Cerebellar cortex (tissue), 1 donor: ENCODE data around the gene APH1B.
"Not testable (repeated sequence)": the region's sequence is repeated elsewhere in the genome, so short reads cannot be mapped to it uniquely, and the experiment has no call there.

Experiments
- DNase-seq: peaks from one replicate; pipeline ENCODE4 v3.0.0-alpha.2; 2015; ENCODE audit warnings: low spot score

Gene APH1B

GRCh38 chr15:63332367-63333124 is 55.1 kb downstream of the APH1B start:
- no peak for DNase-seq

GRCh38 chr15:63334821-63335220 is 57.4 kb downstream of the APH1B start:
- DNase-seq = no peak

- peak; percentile 88 for DNase-seq
Measured at GRCh38 chr15:63335543-63336240, 58.3 kb downstream of the APH1B start.

DNA sequence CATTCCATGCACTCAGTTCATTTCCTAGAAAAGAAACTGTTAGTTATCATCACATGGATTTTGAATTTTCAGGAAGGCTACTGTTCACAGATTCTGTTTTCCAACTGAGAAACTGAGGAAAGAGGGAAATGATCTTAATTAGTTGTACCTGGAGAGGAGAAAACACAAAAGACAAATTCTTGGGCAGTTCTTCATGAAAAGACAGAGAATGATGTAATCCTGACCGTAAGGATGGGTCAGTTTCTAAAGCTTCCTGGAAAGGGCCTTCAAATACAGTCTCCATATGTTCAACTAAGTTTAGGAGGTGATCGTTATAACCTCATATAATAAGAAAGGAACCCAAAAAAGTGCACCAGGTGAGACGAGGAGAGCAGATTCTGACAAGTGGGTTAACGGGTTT is 59.6 kb downstream of the APH1B start:
- no peak for DNase-seq

GRCh38 chr15:63338170-63338569 is 60.8 kb downstream of the APH1B start:
- DNase-seq = no peak

DNA sequence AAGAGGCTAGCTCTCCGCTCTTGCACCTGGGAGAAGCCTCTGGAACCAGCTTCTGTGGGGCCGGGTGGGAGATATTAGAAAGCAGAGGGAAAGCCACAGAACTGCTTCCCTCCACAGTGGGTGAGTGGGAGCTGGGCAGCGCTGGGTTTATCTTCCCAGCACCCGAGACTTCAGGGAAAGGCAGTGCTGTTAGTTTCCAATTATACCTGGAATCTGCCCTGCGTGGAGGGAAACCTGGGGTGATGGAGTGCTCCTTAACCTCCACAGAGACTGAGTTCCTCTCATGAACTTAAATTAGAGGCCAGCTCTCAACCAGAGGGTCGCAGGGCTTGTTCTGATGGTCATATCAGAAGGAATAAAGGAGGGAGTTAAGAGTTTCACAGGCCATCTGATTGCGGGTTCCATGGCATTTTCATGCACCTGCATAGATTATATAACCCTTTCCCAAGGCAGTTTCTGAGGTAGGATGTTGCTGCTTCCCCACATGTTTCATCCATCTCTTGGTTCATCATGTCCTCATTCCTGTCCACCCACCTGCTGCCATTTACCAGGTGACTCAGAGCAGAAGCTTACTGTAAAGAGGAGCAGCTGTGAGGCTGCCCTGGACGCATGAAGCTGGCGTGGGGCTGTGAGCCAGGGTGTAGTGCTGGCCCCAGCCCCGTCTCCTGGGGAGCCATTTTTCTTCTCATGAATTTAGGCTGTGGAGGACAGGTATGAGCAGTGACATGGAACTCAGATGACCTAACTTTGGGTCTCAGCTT is 61.8 kb downstream of the APH1B start:
- no peak for DNase-seq

GRCh38 chr15:63339836-63340235 is 62.4 kb downstream of the APH1B start:
- DNase-seq = no peak

GRCh38 chr15:63340353-63340752 is 62.9 kb downstream of the APH1B start:
- no peak for DNase-seq

GRCh38 chr15:63340878-63341277 is 63.5 kb downstream of the APH1B start:
- no peak for DNase-seq

DNA sequence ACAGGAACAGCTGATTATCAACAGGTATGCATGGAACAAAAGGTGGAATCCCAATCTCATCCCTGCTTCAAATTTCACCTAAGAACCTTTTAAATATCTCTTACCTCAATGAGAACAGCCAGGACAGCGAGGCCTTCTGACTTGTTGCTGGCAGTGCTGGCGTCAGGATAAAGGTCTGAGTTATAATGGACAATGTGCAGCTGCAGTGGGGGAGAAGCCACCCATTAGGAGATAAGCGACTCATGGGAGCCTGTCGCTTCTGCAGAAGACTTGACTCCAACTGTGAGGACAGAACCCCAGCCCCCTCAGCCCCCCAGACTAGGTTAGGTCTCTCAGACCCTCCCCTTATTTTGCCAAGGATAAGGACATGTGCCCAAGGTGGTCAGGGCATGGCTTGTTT is 64.5 kb downstream of the APH1B start:
- DNase-seq = no peak

- not testable (repeated sequence) for DNase-seq
Measured at GRCh38 chr15:63342996-63343562, 65.7 kb downstream of the APH1B start.

- DNase-seq = no peak
Measured at GRCh38 chr15:63344731-63345390, 67.5 kb downstream of the APH1B start.

GRCh38 chr15:63345391-63345752 is 68.0 kb downstream of the APH1B start:
- DNase-seq = no peak

DNA sequence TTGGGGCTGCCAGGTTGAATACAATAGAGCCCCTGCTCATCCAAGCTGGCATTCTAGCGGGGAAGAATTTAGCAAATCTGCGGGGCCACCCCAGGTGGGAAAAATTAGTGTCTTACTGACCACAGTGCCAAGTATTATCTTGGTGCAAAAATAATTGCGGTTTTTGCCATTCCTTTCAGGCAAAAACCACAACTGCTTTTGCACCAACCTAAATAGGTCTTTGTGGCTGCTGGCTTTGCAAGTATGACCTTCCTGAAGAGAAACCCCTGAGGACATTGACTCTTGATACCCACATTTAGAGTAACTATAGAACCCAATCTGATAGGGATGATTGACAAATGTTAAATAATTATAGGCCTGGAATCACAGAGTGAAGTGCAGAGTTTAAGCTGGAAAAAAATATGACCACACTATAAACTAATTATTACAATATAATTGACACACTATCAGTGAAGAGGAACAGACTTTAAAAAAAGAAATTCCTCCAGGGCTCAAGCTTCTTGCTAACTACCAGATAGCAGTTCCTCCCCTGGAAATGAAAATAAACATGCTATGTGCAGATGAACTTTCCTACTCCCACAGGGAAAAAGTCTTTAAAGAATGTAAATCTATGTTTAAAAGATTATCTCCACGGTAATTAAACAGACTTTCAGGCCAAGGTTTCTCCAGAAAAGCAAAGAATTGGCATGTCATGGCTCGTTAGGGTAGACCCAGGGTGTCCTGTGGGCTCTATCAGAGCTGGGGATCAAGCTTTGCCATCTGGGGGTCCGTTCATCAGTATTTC is 69.9 kb downstream of the APH1B start:
- no peak for DNase-seq

- DNase-seq = peak; percentile 68
Measured at GRCh38 chr15:63348392-63348791, 71.0 kb downstream of the APH1B start.

GRCh38 chr15:63349156-63349555 is 71.8 kb downstream of the APH1B start:
- DNase-seq = no peak

- DNase-seq = no peak
Measured at GRCh38 chr15:63349621-63350020, 72.2 kb downstream of the APH1B start.

- no peak for DNase-seq
Measured at GRCh38 chr15:63350178-63350621, 72.8 kb downstream of the APH1B start.

DNA sequence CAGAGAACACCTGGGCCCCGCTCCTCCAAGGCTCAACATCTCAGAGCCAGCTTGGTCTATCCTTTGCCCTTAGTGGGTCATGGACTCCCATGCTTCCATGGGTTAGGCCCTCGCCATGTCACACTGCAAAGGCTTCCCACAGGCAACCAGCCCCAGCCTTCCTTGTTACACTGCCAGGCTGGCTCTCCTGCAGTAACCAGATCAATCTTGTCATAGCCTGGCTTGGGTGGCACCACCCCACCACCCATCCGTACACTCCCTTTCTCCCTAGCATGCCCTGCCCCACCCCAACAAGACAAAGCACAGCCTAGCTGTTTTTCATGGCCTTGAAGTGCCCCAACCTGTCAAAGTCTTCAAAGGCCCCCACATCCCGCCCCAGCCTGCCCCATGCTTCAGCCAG is 73.8 kb downstream of the APH1B start:
- no peak for DNase-seq

DNA sequence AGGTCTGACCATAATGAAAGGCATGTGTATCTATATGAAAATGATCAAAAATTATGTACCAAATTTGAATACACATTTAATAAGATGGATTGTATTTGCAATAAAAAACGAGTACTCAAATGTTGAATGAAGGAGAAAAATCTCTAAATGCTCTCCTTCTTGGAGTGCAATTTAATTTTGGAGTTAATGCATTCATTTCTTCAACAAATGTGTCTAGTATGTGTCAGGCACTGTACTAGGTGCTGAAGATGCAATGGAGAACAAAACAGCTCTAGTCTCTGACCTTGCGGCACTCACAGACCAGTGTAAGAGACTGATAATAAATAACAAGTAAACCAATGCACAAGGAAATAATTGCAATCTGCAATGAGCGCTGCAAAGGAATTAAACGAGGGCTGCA is 75.4 kb downstream of the APH1B start:
- DNase-seq = no peak

GRCh38 chr15:63353261-63353660 is 75.9 kb downstream of the APH1B start:
- peak; percentile 12 for DNase-seq
